ENCODE measurements around the gene EPS8L3. TPM values are rescaled to one million over a fixed set of nuclear protein-coding genes. Genes with fewer than 3 reads are reported as not detected.

EPS8L3 gene
- total and polyA plus RNA-seq, 4 donors: 0.09 to 0.38 (median 0.15) TPM; not detected in 1

- Histone ChIP-seq H3K9ac (ENCODE audit: low read depth in 1 of 2, low read length in 2 of 2) (no peak overlapping the region), H3K27me3 (ENCODE audit: control insufficient read depth in 4 of 4, insufficient read depth in 4 of 4, low read length in 3 of 4) (no peaks in the 10 kb centered on the region), H3K36me3 (ENCODE audit: control insufficient read depth in 4 of 4, insufficient read depth in 3 of 4, low read depth in 1 of 4, low read length in 3 of 4) (no peaks in the 10 kb centered on the region), H3K4me3 (ENCODE audit: low read depth in 1 of 3, low read length in 3 of 3) (no peak overlapping the region), H3K9me3 (ENCODE audit: control insufficient read depth in 4 of 4, low read length in 3 of 4) (no peaks in the 10 kb centered on the region), H3K4me1 (ENCODE audit: control insufficient read depth in 4 of 4, insufficient read depth in 4 of 4, low read length in 3 of 4) (no peaks in the 10 kb centered on the region), H3K27ac (ENCODE audit: low read depth in 1 of 2, low read length in 2 of 2) (no peak overlapping the region)
- TF ChIP-seq RXRA (IDR thresholded peaks at IDR 0.05): no peak
- TF ChIP-seq YY1 (IDR thresholded peaks at IDR 0.05): no peak
- no peak for TF ChIP-seq JUND (IDR thresholded peaks at IDR 0.05)
- no peak for TF ChIP-seq TAF1 (conservative IDR thresholded peaks at IDR 0.05)
- TF ChIP-seq MAX (IDR thresholded peaks at IDR 0.05): no peak
- TF ChIP-seq EGR1 (IDR thresholded peaks at IDR 0.05; ENCODE audit: low read depth in 2 of 2): no peak
- TF ChIP-seq, protein P1, sequence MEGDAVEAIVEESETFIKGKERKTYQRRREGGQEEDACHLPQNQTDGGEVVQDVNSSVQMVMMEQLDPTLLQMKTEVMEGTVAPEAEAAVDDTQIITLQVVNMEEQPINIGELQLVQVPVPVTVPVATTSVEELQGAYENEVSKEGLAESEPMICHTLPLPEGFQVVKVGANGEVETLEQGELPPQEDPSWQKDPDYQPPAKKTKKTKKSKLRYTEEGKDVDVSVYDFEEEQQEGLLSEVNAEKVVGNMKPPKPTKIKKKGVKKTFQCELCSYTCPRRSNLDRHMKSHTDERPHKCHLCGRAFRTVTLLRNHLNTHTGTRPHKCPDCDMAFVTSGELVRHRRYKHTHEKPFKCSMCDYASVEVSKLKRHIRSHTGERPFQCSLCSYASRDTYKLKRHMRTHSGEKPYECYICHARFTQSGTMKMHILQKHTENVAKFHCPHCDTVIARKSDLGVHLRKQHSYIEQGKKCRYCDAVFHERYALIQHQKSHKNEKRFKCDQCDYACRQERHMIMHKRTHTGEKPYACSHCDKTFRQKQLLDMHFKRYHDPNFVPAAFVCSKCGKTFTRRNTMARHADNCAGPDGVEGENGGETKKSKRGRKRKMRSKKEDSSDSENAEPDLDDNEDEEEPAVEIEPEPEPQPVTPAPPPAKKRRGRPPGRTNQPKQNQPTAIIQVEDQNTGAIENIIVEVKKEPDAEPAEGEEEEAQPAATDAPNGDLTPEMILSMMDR (IDR thresholded peaks at IDR 0.05; ENCODE audit: low read depth, low read length, missing input control): no peak
- TF ChIP-seq RAD21 (IDR thresholded peaks at IDR 0.05): no peak
- TF ChIP-seq HNF4A (conservative IDR thresholded peaks at IDR 0.05): no peak
- no peak for TF ChIP-seq NR2F2 (IDR thresholded peaks at IDR 0.05)
- DNase-seq (ENCODE audit: low spot score): peak; percentile 5
- WGBS: 84% methylated on average over 5 of the region's 5 CpGs
Measured at GRCh38 chr1:109721042-109721441, 42.7 kb downstream of the EPS8L3 start.

GRCh38 chr1:109719337-109719837 lies 44.3 kb downstream of the EPS8L3 start:
- DNase-seq (ENCODE audit: low spot score): no peak
- Histone ChIP-seq H3K4me3 (ENCODE audit: low read depth in 1 of 3, low read length in 3 of 3) (no peak overlapping the region), H3K27ac (ENCODE audit: low read depth in 1 of 2, low read length in 2 of 2) (no peak overlapping the region), H3K27me3 (ENCODE audit: control insufficient read depth in 4 of 4, insufficient read depth in 4 of 4, low read length in 3 of 4) (no peaks in the 10 kb centered on the region), H3K36me3 (ENCODE audit: control insufficient read depth in 4 of 4, insufficient read depth in 3 of 4, low read depth in 1 of 4, low read length in 3 of 4) (no peaks in the 10 kb centered on the region), H3K9me3 (ENCODE audit: control insufficient read depth in 4 of 4, low read length in 3 of 4) (no peaks in the 10 kb centered on the region), H3K4me1 (ENCODE audit: control insufficient read depth in 4 of 4, insufficient read depth in 4 of 4, low read length in 3 of 4) (no peaks in the 10 kb centered on the region), H3K9ac (ENCODE audit: low read depth in 1 of 2, low read length in 2 of 2) (no peak overlapping the region)
- 83% methylated on average over 5 of the region's 5 CpGs for WGBS
- TF ChIP-seq RXRA (IDR thresholded peaks at IDR 0.05) (no peak), REST (IDR thresholded peaks at IDR 0.05) (no peak), JUND (IDR thresholded peaks at IDR 0.05) (no peak), FOXA2 (IDR thresholded peaks at IDR 0.05) (no peak), FOXA1 (IDR thresholded peaks at IDR 0.05) (no peak), HNF4G (IDR thresholded peaks at IDR 0.05) (no peak), HNF4A (conservative IDR thresholded peaks at IDR 0.05) (no peak), NR2F2 (IDR thresholded peaks at IDR 0.05) (no peak), ZBTB33 (IDR thresholded peaks at IDR 0.05) (no peak), GABPA (IDR thresholded peaks at IDR 0.05 in 1 of 2, conservative IDR thresholded peaks at IDR 0.05 in 1 of 2) (no peak), ATF3 (IDR thresholded peaks at IDR 0.05) (no peak), MAX (IDR thresholded peaks at IDR 0.05) (no peak), SP1 (IDR thresholded peaks at IDR 0.05) (no peak), RAD21 (IDR thresholded peaks at IDR 0.05) (no peak), EGR1 (IDR thresholded peaks at IDR 0.05; ENCODE audit: low read depth in 2 of 2) (no peak), YY1 (IDR thresholded peaks at IDR 0.05) (no peak), TAF1 (conservative IDR thresholded peaks at IDR 0.05) (no peak)
- TF ChIP-seq, protein P1 (IDR thresholded peaks at IDR 0.05; ENCODE audit: low read depth, low read length, missing input control): no peak

Data from liver (tissue), 9 donors.